PC-3 (cell line): ENCODE measurements around the gene TEKT5. TPM values are rescaled to one million over a fixed set of nuclear protein-coding genes. Genes with fewer than 3 reads are reported as not detected.
A peak's percentile ranks its signal among the peaks of the same experiment; 100 is the strongest.

Experiments
- ATAC-seq: fragments of 200-7000 bp; cut with Tn5 transposase; 2 replicates; pipeline ENCODE4 v1.9.1; 2020; ENCODE audit warnings: mild to moderate bottlenecking, moderate library complexity
- BruUV-seq: library from RNA; stranded (reverse); fragments of 400-500 nt; replicated peaks from 2 replicates; lab custom pipeline; 2021; lab: Mats Ljungman, UMichigan
- CTCF ChIA-PET: fragments of 300-600 bp; sonication (Branson Sonifier 250); formaldehyde crosslinking; loops from one replicate; lab custom pipeline; 2022; ENCODE audit warnings: antibody characterized with exemption; lab: Charles Lee
- POLR2A ChIA-PET: fragments of 300-600 bp; sonication (Branson Sonifier 250); formaldehyde crosslinking; loops from one replicate; lab custom pipeline; 2022; ENCODE audit warnings: antibody characterized with exemption; ENCODE audit not compliant: unreplicated experiment; lab: Charles Lee
- DNase-seq: peaks from one replicate; pipeline ENCODE4 v3.0.0-alpha.2; 2015
- H2AFZ ChIP-seq: fragments of 300-600 bp; sonication (generic); 2 replicates; pipeline ENCODE4 v1.6.0; 2016; ENCODE audit warnings: antibody characterized with exemption, low read length
- H3F3A ChIP-seq: fragments of 300-600 bp; sonication (generic); one replicate; pipeline ENCODE4 v1.6.0; 2017; ENCODE audit warnings: antibody characterized with exemption, low read length, control low read depth, mild to moderate bottlenecking; ENCODE audit not compliant: unreplicated experiment
- H3K27ac ChIP-seq: fragments of 300-600 bp; sonication (generic); 2 replicates; pipeline ENCODE4 v1.5.1; 2016; ENCODE audit warnings: mild to moderate bottlenecking, low read length
- H3K27me3 ChIP-seq: fragments of 300-600 bp; sonication (generic); 2 replicates; pipeline ENCODE4 v1.6.1; 2016; ENCODE audit warnings: low read length, mixed read lengths
- H3K36me3 ChIP-seq: fragments of 300-600 bp; sonication (generic); 2 replicates; pipeline ENCODE4 v1.6.1; 2016; ENCODE audit warnings: low read depth, mixed run types, low read length, mixed read lengths
- H3K4me1 ChIP-seq: fragments of 300-600 bp; sonication (generic); 2 replicates; pipeline ENCODE4 v1.5.1; 2016; ENCODE audit warnings: low read length; ENCODE audit not compliant: insufficient read depth
- H3K4me2 ChIP-seq: fragments of 300-600 bp; sonication (generic); 2 replicates; pipeline ENCODE4 v1.6.0; 2016; ENCODE audit warnings: low read length
- H3K4me3 ChIP-seq: fragments of 300-600 bp; sonication (generic); 2 replicates; pipeline ENCODE4 v1.5.1; 2016; ENCODE audit warnings: mild to moderate bottlenecking, low read length, mixed read lengths
- H3K79me2 ChIP-seq: fragments of 300-600 bp; sonication (generic); 2 replicates; pipeline ENCODE4 v1.6.1; 2017; ENCODE audit warnings: low read length, mixed read lengths
- H3K9ac ChIP-seq: fragments of 300-600 bp; sonication (generic); 2 replicates; pipeline ENCODE4 v1.6.0; 2016; ENCODE audit warnings: mild to moderate bottlenecking, low read length
- H3K9me2 ChIP-seq: fragments of 300-600 bp; sonication (generic); replicated peaks from 2 replicates; pipeline ENCODE4 v1.6.1; 2016; ENCODE audit warnings: mixed run types, low read length, mixed read lengths
- H3K9me3 ChIP-seq: fragments of 300-600 bp; sonication (generic); 2 replicates; pipeline ENCODE4 v1.6.1; 2016; ENCODE audit warnings: low read length, mixed read lengths
- H4K20me1 ChIP-seq: fragments of 300-600 bp; sonication (generic); 2 replicates; pipeline ENCODE4 v1.6.1; 2016; ENCODE audit warnings: low read length, mixed read lengths
- CTCF ChIP-seq: fragments of 300-600 bp; sonication (generic); conservative IDR thresholded peaks from 2 replicates; pipeline ENCODE4 v1.5.1; 2017; ENCODE audit warnings: antibody characterized with exemption, low read depth, mild to moderate bottlenecking, low read length
- EZH2 ChIP-seq: fragments of 300-600 bp; sonication (generic); IDR thresholded peaks from one replicate; pipeline ENCODE4 v1.6.1; 2017; ENCODE audit warnings: antibody characterized with exemption, mild to moderate bottlenecking, low read length; ENCODE audit not compliant: unreplicated experiment
- EZH2phosphoT487 ChIP-seq: fragments of 300-600 bp; sonication (generic); IDR thresholded peaks from 2 replicates; pipeline ENCODE4 v1.6.1; 2018; ENCODE audit warnings: mild to moderate bottlenecking, antibody characterized with exemption, low read length, borderline replicate concordance
- intact Hi-C: fragments of 100-400 bp; cut with micrococcal nuclease; formaldehyde crosslinking; loops from 2 replicates; pipeline ENCODE4 v1.9.0; 2023
- total RNA-seq: library from RNA; depleted of rRNA; stranded (reverse); fragments of >200 nt; gene quantifications from 2 replicates; pipeline ENCODE4 v1.2.3, GENCODE V29; 2014

The TEKT5 gene
- total RNA-seq, 1 experiment from 2014 or later: not detected

DNA sequence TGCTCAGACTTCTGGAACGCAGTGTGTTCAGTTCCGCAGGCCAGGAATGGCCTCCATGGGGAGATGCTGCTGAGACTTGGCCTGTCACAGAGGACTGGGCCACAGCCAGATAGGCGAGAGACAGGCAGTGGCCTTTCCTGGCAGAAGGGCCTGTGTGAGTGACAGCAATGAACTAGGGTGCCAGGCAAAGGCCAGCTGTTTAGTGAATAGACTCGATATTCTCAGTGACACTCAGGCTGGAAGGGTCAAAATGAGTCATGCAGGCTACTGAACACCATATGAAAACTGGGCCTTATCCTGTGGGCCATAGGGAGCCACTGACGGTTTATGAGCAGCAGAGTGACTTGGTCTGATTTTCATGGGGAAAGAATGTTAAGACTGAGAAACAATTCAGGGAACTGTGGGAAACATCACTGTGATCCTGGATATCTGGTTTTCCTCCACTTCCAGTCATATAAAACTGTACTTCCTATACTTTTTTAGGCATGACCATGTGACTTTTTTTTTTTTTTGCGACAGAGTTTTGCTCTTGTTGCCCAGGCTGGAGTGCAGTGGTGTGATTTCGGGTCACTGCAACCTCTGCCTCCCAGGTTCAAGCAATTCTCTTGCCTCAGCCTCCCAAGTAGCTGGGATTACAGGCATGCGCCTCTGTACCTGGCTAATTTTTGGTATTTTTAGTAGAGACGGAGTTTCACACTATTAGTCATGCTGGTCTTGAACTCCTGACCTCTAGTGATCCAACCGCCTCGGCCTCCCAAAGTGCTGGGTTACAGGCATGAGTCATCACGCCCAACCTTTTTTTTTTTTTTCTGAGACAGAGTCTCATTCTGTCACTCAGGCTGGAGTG is 43.7 kb upstream of the TEKT5 start:
- peaks cover 17% of the 10 kb centered on the region for H3K4me1 ChIP-seq
- intact Hi-C loops: loop anchor here (5.0 kb wide), 2 partner anchors 179 to 421 kb away; no protein-coding TSS in a partner anchor
- no peak overlapping the region for H3K4me3 ChIP-seq
- POLR2A ChIA-PET: no interaction called here
- no peaks in the 10 kb centered on the region for H3K9me3 ChIP-seq
- no peak overlapping the region for H3K9ac ChIP-seq
- CTCF ChIA-PET: interaction anchor here (1.0 kb wide), 1 partner anchor 225 kb away, joined by 12 read pairs; no protein-coding TSS in a partner anchor
- no TSS peak for BruUV-seq
- H3F3A ChIP-seq: no peaks in the 10 kb centered on the region
- peak overlapping the region; percentile 41 for H3K4me2 ChIP-seq
- H3K79me2 ChIP-seq: no peaks in the 10 kb centered on the region
- TF ChIP-seq EZH2phosphoT487 (no peak), EZH2 (no peak), CTCF (no peak)
- DNase-seq (peak; percentile 77), ATAC-seq (peak; percentile 37)
- H4K20me1 ChIP-seq: no peaks in the 10 kb centered on the region
- H3K36me3 ChIP-seq: no peaks in the 10 kb centered on the region
- H3K27ac ChIP-seq: peak overlapping the region; percentile 75
- H2AFZ ChIP-seq: no peak overlapping the region
- no peaks in the 10 kb centered on the region for H3K27me3 ChIP-seq
- no peaks in the 10 kb centered on the region for H3K9me2 ChIP-seq

DNA sequence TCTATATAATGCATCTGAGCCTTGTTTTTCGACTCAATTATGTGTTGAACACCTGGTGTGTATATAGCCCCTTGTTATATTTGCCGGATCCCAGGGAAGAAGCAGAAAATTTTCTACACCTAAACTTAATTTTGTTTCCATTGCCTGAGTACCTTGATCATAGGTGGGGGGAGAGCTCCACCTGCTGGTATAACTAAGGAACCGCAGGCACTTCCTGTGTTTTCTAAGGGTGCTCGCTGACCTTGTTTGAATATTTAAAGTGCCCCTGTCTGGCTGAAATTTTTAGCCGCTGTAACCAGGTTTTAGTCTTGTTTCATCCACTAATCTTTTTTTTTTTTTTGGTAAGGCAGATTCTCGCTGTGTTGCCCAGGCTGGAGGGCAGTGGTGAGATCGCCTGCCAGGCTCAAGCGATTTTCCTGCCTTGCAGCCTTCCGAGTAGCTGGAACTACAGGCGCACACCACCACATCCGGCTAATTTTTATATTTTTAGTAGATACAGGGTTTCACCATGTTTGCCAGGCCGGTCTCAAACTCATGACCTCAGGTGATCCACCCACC is 42.4 kb upstream of the TEKT5 start:
- intact Hi-C loops: loop anchor here (1.0 to 5.0 kb wide), 5 partner anchors 70 to 420 kb away; no protein-coding TSS in a partner anchor
- H3K9ac ChIP-seq: no peak overlapping the region; the same call in 1 of the 2 replicates
- DNase-seq (peak; percentile 74), ATAC-seq (peak; percentile 70)
- CTCF ChIA-PET: interaction anchor here (0.6 to 1.0 kb wide), 4 partner anchors 68 to 1689 kb away, joined by 3 to 12 read pairs (median 6); no protein-coding TSS in a partner anchor
- H3K9me2 ChIP-seq: no peaks in the 10 kb centered on the region
- H3K36me3 ChIP-seq: no peaks in the 10 kb centered on the region
- peak overlapping the region; percentile 60 for H3K4me3 ChIP-seq
- H3K79me2 ChIP-seq: no peaks in the 10 kb centered on the region
- H3F3A ChIP-seq: no peaks in the 10 kb centered on the region
- H4K20me1 ChIP-seq: no peaks in the 10 kb centered on the region
- TF ChIP-seq EZH2 (no peak), CTCF (peak; percentile 83)
- BruUV-seq: no TSS peak
- H3K27me3 ChIP-seq: no peaks in the 10 kb centered on the region
- no peak overlapping the region for H3K27ac ChIP-seq
- peak overlapping the region; percentile 86 for H2AFZ ChIP-seq
- POLR2A ChIA-PET: interaction anchor here (0.7 kb wide), 1 partner anchor 1493 kb away, joined by 7 read pairs; no protein-coding TSS in a partner anchor
- peaks cover 13% of the 10 kb centered on the region for H3K4me1 ChIP-seq
- H3K4me2 ChIP-seq: peak overlapping the region; percentile 83
- H3K9me3 ChIP-seq: no peaks in the 10 kb centered on the region
